GM19043 (cell line): ENCODE data around the gene IFT27.

Source experiments
- ATAC-seq: cut with Tn5 transposase; IDR thresholded peaks from one replicate; pipeline ENCODE4 v1.9.1; 2021; ENCODE audit warnings: low read depth; ENCODE audit not compliant: unreplicated experiment

IFT27 gene

DNA sequence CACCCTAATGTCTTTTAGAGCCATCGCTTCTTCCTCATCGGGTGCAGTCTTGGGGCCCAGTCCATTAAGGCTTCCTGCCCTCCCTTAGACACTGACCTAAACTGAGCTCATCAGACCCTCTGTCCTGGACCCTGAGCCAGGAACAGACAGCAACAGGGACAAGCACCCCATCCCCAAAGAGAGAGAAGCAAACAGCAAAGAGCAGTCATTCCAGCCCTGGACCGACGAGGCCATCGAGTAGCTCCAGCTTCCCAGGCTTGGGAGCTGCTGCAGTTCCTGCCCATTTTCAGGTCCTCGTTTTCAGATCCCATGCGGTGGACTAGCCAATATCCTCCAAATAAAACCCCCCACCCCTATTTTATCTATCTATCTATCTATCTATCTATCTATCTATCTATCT, 46.6 kb downstream of the IFT27 start:
- no peak for ATAC-seq

DNA sequence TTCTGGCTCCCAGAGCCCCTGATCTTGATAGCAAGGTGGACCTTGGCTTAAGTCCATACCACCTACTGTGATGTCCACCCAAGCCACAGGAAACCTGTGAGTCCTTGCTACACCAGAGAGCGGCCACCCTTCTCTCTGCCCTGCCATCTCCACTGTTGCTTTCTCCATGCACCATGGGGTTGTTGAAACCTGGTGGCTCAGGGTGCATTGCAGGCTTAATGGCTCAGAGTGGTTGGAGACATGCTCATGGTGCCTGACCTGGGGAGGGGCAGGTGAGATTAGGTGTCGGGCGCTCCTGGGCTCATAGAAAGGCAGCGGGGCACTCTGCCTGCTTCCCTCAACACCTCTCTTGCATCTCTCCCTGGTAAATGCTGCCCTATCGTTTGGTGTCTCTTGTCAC, 47.4 kb downstream of the IFT27 start:
- ATAC-seq, result no peak

DNA sequence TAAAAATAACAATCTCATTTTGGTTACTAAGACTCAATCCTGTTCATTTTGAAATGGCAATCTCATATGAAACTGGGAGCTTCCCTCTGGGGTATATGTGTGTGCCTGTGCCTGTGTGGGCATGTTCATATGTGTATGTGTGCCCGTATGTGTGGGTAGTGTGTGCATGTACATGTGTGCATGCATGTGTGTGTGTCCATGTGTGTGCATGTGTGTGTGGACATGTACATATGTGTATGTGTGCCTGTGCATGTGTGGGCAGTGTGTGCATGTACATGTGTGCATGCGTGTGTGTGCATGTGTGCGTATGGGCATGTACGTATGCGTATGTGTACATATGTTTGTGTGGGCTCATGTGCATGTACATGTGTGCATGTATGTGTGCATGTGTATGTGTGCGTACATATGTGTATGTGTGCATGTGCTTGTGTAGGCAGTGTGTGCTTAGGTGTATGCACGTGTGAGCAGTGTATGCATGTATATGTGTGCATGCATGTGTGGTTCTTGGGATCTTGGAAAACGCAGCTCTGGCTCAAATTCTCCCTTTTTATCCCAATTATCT, 47.9 kb downstream of the IFT27 start:
- ATAC-seq, result no peak

DNA sequence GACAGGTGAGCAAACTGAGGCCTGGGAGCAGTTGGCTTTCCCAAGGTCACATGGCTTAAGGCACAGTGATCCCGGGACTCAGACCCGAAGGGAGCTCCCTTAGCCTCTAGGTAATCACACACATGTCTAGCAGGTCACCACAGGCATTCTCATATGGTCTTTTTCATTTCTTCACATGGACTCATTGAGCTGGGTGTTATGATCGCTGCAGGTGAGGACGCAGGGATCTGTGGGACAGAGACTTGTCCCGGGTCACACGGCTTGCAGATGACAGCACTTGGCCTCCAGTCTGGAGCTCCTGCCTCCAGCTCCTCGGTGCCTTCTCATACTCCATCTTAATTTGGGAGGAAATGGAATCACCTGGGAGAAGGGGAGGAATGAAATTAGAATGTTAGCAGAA, 48.8 kb downstream of the IFT27 start:
- no peak for ATAC-seq

DNA sequence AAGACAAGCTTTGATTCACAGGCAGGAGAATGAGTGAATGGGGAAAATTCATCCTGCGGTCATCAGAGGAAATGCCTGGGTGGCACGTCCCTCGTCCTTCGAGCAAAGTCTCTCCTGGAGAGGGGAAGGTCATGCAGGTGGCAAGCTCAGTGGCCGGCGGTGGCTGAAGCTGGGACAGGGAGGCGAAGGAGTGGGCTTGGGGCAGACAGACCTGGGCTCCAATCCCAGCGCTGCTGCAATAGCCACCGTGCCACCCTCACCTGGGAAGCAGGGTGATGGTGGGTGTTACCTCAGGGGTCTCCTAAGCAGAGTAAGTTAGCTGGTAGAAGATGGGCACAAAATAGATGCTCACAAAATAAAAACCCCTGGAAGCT, 49.9 kb downstream of the IFT27 start:
- no peak for ATAC-seq

DNA sequence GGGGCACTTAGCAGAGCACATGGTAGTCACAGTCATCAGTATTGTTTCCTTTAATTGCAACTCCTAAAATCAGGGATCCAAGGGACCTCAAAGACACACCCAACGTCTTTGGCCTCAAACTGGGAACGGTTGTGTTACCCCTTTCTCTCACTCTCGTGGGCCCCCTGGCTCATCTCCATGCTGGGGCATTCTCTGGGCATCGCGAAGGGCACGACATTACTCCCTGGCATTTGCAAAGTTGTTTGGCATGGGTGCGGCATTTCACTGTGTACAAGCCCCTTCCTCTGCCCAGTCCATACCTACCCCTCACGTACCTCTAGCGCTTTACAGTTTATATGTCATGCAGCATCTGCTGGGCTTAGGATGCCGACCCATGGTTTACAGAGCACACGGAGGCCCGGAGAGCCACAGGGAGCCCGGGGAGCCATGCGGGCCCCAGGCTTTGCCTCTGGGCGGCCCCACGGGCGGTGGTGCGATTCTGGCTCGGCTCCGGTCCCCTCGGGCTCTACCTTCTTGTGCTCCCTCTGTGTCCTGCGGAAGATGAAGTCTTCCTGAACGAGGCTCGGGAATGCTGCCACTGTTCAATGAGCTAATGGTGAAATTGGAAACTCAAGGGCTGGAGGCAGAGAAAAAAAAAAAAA, 50.4 kb downstream of the IFT27 start:
- no peak for ATAC-seq

DNA sequence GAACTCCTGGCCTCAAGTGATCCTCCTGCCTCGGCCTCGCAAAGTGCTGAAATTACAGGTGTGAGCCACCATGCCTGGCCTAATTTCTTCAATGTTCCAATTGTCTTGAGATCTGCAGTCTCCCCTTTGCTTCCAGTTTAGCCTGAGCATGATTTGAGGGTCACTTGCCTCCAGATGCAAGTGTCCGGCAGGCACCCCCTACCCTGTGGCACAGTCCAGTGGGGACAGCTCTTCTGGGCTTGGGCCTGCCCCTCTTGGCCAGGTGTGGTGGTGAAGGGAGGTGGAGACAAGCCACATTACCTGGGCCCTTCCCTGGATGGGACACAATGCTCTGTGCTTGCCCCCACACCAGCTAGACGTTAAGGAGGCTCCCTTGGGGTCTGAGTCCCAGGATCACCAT, 51.1 kb downstream of the IFT27 start:
- no peak for ATAC-seq

DNA sequence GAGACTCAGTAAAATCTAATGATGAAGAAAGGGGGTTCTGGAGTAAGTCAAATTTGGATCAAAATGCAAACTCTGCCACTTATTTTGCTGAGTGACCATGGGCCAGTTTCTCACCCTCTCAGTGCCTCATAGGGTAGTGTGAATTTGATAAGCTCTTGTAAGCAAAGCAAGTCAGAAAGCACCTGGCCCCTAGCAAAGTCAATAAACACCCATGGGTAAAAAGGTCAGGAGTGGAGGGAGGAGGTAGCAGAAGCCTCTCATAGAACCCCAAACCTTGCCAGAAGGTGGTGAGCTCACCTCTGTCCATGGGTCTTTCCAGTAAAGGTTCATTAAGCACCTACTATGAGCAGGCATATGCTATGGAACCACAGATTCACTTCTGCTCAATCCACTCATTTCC, 53.9 kb downstream of the IFT27 start:
- no peak for ATAC-seq

DNA sequence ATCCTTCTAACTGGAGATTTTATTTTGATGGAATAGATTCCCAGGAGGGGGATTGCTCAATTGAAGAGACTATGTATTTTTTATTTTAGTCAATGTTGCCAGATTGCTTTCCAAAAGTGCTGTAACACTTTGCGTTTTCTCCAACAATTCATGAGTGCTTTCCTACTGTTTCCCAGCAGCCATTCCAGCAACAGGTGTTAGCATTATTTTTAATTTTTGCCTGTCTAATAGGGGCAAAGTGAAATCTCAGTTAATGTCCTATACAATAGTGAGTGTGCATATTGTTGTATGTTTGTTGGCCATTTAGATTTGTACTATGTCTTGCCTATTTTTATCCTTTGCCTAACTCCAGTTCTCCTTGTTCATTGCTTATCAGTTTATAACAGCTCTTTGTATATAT, 60.3 kb downstream of the IFT27 start:
- ATAC-seq, result no peak

DNA sequence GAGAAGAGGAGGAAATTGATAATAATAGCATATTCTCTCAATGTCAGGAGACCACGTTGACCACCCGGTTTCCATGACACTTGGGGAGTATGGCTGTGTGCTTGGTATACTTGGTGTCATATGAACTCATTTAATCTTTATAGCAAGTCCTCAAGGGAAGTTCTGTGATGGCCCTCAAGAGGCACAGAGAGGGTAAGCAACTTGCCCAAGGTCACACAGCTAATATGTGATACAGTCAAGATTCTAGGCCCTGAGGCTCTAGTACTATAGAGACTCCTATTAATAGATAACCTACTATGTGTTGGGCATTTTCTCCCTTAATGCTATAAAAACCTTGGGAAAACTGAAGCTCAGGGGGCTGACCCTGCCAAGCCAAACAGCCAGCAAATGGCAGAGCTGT, 61.8 kb downstream of the IFT27 start:
- ATAC-seq, result no peak

DNA sequence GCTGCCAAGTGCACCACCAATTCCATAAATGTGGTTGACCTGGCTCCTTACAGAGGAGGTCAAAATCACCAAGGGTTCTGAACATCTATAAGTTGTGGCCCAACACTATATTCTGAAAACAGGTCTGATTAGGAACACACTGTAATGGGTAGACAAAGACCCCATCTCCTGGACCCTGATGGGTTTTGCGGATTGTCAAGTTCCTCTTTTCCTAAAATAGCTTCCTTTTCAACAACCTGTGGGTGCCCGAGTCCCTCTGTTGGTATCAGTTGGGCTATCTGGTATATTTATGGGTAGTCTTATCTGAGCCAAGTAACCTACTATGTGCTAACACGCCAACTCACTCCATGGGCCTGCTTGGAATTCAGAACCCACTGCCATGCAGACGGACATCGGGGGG, 62.5 kb downstream of the IFT27 start:
- no peak for ATAC-seq
